ENCODE measurements around the gene TRIO. TPM values are rescaled to one million over a fixed set of nuclear protein-coding genes. Genes with fewer than 3 reads are reported as not detected.
A peak's percentile ranks its signal among the peaks of the same experiment; 100 is the strongest.

TRIO gene
- total RNA-seq, 6 experiments from 2014 or later: 167 to 219 (median 190) TPM

- H3K36me3 Mint-ChIP-seq (ENCODE audit: low read depth): peaks cover 21% of the 10 kb centered on the region; the same call in 1 of the 2 replicates
- peak; percentile 77 for DNase-seq
- peaks cover 97% of the 10 kb centered on the region for H3K4me1 Mint-ChIP-seq (ENCODE audit: low read depth)
- H3K9me3 Mint-ChIP-seq: no peaks in the 10 kb centered on the region
- TF ChIP-seq CTCF (IDR thresholded peaks at IDR 0.05): 0 out of 2 replicates have a peak, but pooled peaks have one; percentile 6
- peaks cover 11% of the 10 kb centered on the region for H3K27me3 Mint-ChIP-seq (ENCODE audit: insufficient read depth)
- peak overlapping the region; percentile 87 for H3K27ac Mint-ChIP-seq
- peak overlapping the region; percentile 75 for H3K4me3 Mint-ChIP-seq
These were observed 65.2 kb downstream of the TRIO start for GRCh38 chr5:14208071-14209021.

GRCh38 chr5:14209222-14209822 is 66.2 kb downstream of the TRIO start:
- TF ChIP-seq CTCF (IDR thresholded peaks at IDR 0.05): no peak
- H3K27me3 Mint-ChIP-seq (ENCODE audit: insufficient read depth): peaks cover 8% of the 10 kb centered on the region
- H3K9me3 Mint-ChIP-seq: no peaks in the 10 kb centered on the region; the same call in 1 of the 2 replicates
- H3K4me3 Mint-ChIP-seq: peak overlapping the region; percentile 75
- peak overlapping the region; percentile 87 for H3K27ac Mint-ChIP-seq
- H3K36me3 Mint-ChIP-seq (ENCODE audit: low read depth): peaks cover 18% of the 10 kb centered on the region; the same call in 1 of the 2 replicates
- DNase-seq: no peak
- H3K4me1 Mint-ChIP-seq (ENCODE audit: low read depth): peaks cover 97% of the 10 kb centered on the region

- Mint-ChIP-seq H3K27me3 (ENCODE audit: insufficient read depth) (peaks cover 7% of the 10 kb centered on the region), H3K36me3 (ENCODE audit: low read depth) (peaks cover 22% of the 10 kb centered on the region; the same call in 1 of the 2 replicates), H3K4me3 (peak overlapping the region; percentile 75; the same call in 1 of the 2 replicates), H3K4me1 (ENCODE audit: low read depth) (peaks cover 97% of the 10 kb centered on the region), H3K27ac (peak overlapping the region; percentile 87), H3K9me3 (no peaks in the 10 kb centered on the region; the same call in 1 of the 2 replicates)
- DNase-seq: no peak
- no peak for TF ChIP-seq CTCF (IDR thresholded peaks at IDR 0.05)
These were observed 66.7 kb downstream of the TRIO start for GRCh38 chr5:14209836-14210235.

GRCh38 chr5:14210729-14211128 is 67.6 kb downstream of the TRIO start:
- Mint-ChIP-seq H3K4me1 (ENCODE audit: low read depth) (peaks cover 99% of the 10 kb centered on the region), H3K9me3 (no peaks in the 10 kb centered on the region; the same call in 1 of the 2 replicates), H3K27me3 (ENCODE audit: insufficient read depth) (peaks cover 4% of the 10 kb centered on the region), H3K4me3 (0 out of 2 replicates have a peak overlapping the region, but pooled peaks have one; percentile 1), H3K36me3 (ENCODE audit: low read depth) (peaks cover 27% of the 10 kb centered on the region), H3K27ac (peak overlapping the region; percentile 87)
- no peak for DNase-seq
- no peak for TF ChIP-seq CTCF (IDR thresholded peaks at IDR 0.05)

Data from HFFc6 (cell line).